Heart left ventricle (tissue), 16 donors: ENCODE measurements around the gene PTOV1. TPM values are rescaled to one million over a fixed set of nuclear protein-coding genes. Genes with fewer than 3 reads are reported as not detected.
A peak's percentile ranks its signal among the peaks of the same experiment; 100 is the strongest.

Experiments used
- ATAC-seq, 4 donors: fragments of 200-7000 bp; cut with Tn5 transposase; one replicate each; pipeline ENCODE4 v1.9.1; 2020 to 2022; ENCODE audit warnings: moderate library complexity in 4 of 4, mild to moderate bottlenecking in 3 of 4, moderate number of reproducible peaks in 1 of 4
- DNase-seq, 5 donors: peaks; one replicate each; pipeline ENCODE4 v3.0.0-alpha.2; 2020
- H3K27ac ChIP-seq, 12 donors: fragments of 200-600 bp; sonication (generic) in 4 of 12; one replicate each; pipeline versions ENCODE4 v1.5.0 to v1.8.0; 2016 to 2022; ENCODE audit warnings: mild to moderate bottlenecking in 2 of 12
- H3K27me3 ChIP-seq, 9 donors: fragments of 200-600 bp; sonication (generic) in 2 of 9; one replicate each; pipeline versions ENCODE4 v1.5.1 to v1.8.0; 2016 to 2022; ENCODE audit warnings: mild to moderate bottlenecking in 3 of 9
- H3K36me3 ChIP-seq, 9 donors: fragments of 200-600 bp; sonication (generic) in 2 of 9; one replicate each; pipeline versions ENCODE4 v1.5.0 to v1.8.0; 2018 to 2022; ENCODE audit warnings: mild to moderate bottlenecking in 2 of 9
- H3K4me1 ChIP-seq, 12 donors: fragments of 200-600 bp; sonication (generic) in 4 of 12; one replicate each; pipeline versions ENCODE4 v1.5.0 to v1.8.0; 2016 to 2022; ENCODE audit warnings: mild to moderate bottlenecking in 3 of 12
- H3K4me3 ChIP-seq, 12 donors: fragments of 200-600 bp; sonication (generic) in 4 of 12; one replicate each; pipeline versions ENCODE4 v1.5.0 to v1.8.0; 2017 to 2022; ENCODE audit warnings: mild to moderate bottlenecking in 9 of 12, moderate library complexity in 4 of 12
- H3K9me3 ChIP-seq, 12 donors: fragments of 200-600 bp; sonication (generic) in 4 of 12; one replicate each; pipeline versions ENCODE4 v1.5.0 to v1.8.0; 2016 to 2022; ENCODE audit warnings: mild to moderate bottlenecking in 1 of 12
- POLR2A ChIP-seq, 2 donors: fragments of 450-650 bp; IDR thresholded peaks; one replicate each; pipeline ENCODE4 v1.6.1; 2017; ENCODE audit warnings: antibody characterized with exemption in 2 of 2, mild to moderate bottlenecking in 2 of 2, moderate library complexity in 2 of 2
- WGBS, 4 donors: extraction: QIAGEN DNeasy Blood & Tissue Kit in 2 of 4; methylation state at CpG; one replicate each; pipeline versions ENCODE4 v1.1.5 to v1.1.7; 2013 to 2018; 5-methylcytosine and 5-hydroxymethylcytosine counted together
- intact Hi-C, 10 donors: fragments of 100-400 bp; cut with DNase I; formaldehyde crosslinking; loops; one replicate each; pipeline versions ENCODE4 v1.11.1 to v1.14.2; 2022
- microRNA-seq, 4 donors: library from miRNA; unstranded; fragments of <30 nt; microRNA quantifications; one replicate each; pipeline versions ENCODE4 to v1.2.0, GENCODE V29; 2017 to 2020
- polyA plus RNA-seq, 2 donors: library from polyadenylated mRNA; stranded (reverse); fragments of 200-250 nt; gene quantifications; one replicate each; pipeline ENCODE4 v1.2.3, GENCODE V29; 2013
- total RNA-seq, 9 donors: library from RNA; depleted of rRNA in 2 of 9; stranded (reverse); fragments of >200 nt in 2 of 9; fragmentation: NEBNext Ultra II Directional in 3 of 9; extraction: Animal tissue kit (Norgen Biotek cat#: 25700) in 3 of 9; gene quantifications; one replicate each; pipeline versions ENCODE4 v1.1.0 to v1.2.4, GENCODE V29; 2016 to 2023
- TF ChIP-seq, protein P1 (sequence below), 12 donors: fragments of 200-600 bp; sonication (generic) in 4 of 12; IDR thresholded peaks; one replicate each; pipeline versions ENCODE4 v1.5.0 to v1.8.0; 2018 to 2022; ENCODE audit warnings: antibody characterized with exemption in 12 of 12, mild to moderate bottlenecking in 5 of 12
- donor health status: ischemic (EF 13 %, LVEDD 7.1; RV severe dilation, severe dysfunction).
- donor health status: healthy with polysubstance abuse.
- donor health status: DM: no; HTN: yes; CAD: no.
- donor health status: DM: no; HTN: no; CAD: no.
- donor health status: ischemic (EF 25% LVEDD 6.9; RV normal size, moderate dysfunction).
- donor health status: ischemic (EF 25% LVEDD 5.7; RV mildly dilated, moderate dysfunction).
- donor health status: healthy.
- donor health status: DM: yes; HTN: yes; CAD: no.
- donor health status: ischemic (EF 35%, LVEDD 5.7; RV mildly dilated, moderate dysfunction).
- donor health status: nonischemic (EF 11% LVEDD 7.7; RV severe dilation, severe dysfunction).
- donor health status: DM: yes; HTN: yes; CAD: no.
- donor health status: PGD.
- donor health status: ischemic (EF 29% LVEDD 5.4; RV normal size, mild dysfunction).
- donor health status: nonischemic (EF 23%, LVEDD 6.1; RV moderate dilation, normal function).

PTOV1 gene
- total and polyA plus RNA-seq, 11 donors: 70.9 to 135 (median 91.5) TPM

DNA sequence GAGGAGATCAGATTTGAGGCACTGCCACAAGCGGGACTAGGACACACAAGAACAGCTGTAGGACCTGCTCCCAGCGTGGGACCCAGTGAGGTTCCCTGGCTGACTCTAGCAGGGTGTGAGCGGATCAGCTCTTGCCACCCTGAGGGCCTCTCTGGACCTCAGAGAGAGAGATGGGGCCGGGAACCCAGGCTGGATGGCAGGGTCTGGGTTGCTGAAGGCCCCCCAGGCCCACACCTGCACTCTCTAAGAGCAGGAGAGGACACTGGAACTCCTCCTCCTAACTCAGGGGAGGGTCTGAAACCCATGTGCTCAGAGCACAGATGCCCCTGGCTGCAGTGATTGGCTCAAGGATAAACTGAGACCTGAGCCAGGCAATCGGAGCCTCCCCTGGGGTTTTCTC, 59.2 kb downstream of the PTOV1 start:
- 94 to 98% (median 96%) methylated on average over 5 of the region's 5 CpGs for WGBS, 4 donors
- Histone ChIP-seq H3K4me1 (peaks cover 0 to 37% (median 4%) of the 10 kb centered on the region in 12 donors), H3K27ac (peak overlapping the region in 1 of 12 donors; percentile 90), H3K4me3 (no peak overlapping the region), H3K9me3 (no peaks in the 10 kb centered on the region), H3K27me3 (no peaks in the 10 kb centered on the region), H3K36me3 (peaks cover 0 to 72% (median 45%) of the 10 kb centered on the region in 9 donors)
- DNase-seq: no peak
- no peak for ATAC-seq
- intact Hi-C loops: no loop called here
- TF ChIP-seq, protein P1, sequence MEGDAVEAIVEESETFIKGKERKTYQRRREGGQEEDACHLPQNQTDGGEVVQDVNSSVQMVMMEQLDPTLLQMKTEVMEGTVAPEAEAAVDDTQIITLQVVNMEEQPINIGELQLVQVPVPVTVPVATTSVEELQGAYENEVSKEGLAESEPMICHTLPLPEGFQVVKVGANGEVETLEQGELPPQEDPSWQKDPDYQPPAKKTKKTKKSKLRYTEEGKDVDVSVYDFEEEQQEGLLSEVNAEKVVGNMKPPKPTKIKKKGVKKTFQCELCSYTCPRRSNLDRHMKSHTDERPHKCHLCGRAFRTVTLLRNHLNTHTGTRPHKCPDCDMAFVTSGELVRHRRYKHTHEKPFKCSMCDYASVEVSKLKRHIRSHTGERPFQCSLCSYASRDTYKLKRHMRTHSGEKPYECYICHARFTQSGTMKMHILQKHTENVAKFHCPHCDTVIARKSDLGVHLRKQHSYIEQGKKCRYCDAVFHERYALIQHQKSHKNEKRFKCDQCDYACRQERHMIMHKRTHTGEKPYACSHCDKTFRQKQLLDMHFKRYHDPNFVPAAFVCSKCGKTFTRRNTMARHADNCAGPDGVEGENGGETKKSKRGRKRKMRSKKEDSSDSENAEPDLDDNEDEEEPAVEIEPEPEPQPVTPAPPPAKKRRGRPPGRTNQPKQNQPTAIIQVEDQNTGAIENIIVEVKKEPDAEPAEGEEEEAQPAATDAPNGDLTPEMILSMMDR (IDR thresholded peaks at IDR 0.05): no peak
- TF ChIP-seq POLR2A (IDR thresholded peaks at IDR 0.05): no peak

Small RNA genes lying within 50 kb of the gene (microRNA-seq; reads per million reads assigned to microRNA genes)
- 0 to 2.9 (median 0.48) reads per million in 4 donors for gene MIR4749
- gene MIR4750: 0.60 to 1.7 (median 1.0) reads per million in 4 donors
- gene MIR6800: 0 to 0.60 (median 0.03) reads per million in 4 donors

Other genes starting within 250 kb of the PTOV1 start
- gene RRAS, start 211.0 kb upstream of the PTOV1 start, total RNA-seq: 100 to 1,000 TPM in 7 of 9 donors, 10 to 100 TPM in 2; 64.4 to 149 (median 110) TPM
- 100 to 1,000 TPM; 133 to 177 TPM for gene RRAS, start 211.0 kb upstream of the PTOV1 start, polyA plus RNA-seq
- 10 to 100 TPM; 24.5 to 52.8 (median 46.3) TPM for gene SCAF1, start 208.9 kb upstream of the PTOV1 start, total RNA-seq
- gene SCAF1, start 208.9 kb upstream of the PTOV1 start, polyA plus RNA-seq: 10 to 100 TPM; 26.9 to 28.2 TPM
- gene IRF3, start 185.3 kb upstream of the PTOV1 start, total RNA-seq: 10 to 100 TPM; 23.1 to 55.7 (median 30.5) TPM
- gene IRF3, start 185.3 kb upstream of the PTOV1 start, polyA plus RNA-seq: 10 to 100 TPM; 35.1 to 68.0 TPM
- gene BCL2L12, start 185.2 kb upstream of the PTOV1 start, total RNA-seq: 10 to 100 TPM in 5 of 9 donors, 1 to 10 TPM in 4; 5.9 to 15.9 (median 10.0) TPM
- 10 to 100 TPM; 14.2 to 18.6 TPM for gene BCL2L12, start 185.2 kb upstream of the PTOV1 start, polyA plus RNA-seq
- 100 to 1,000 TPM; 106 to 170 (median 124) TPM for gene PRMT1, start 173.9 kb upstream of the PTOV1 start, total RNA-seq
- 100 to 1,000 TPM; 113 to 283 TPM for gene PRMT1, start 173.9 kb upstream of the PTOV1 start, polyA plus RNA-seq
- gene ADM5, start 161.6 kb upstream of the PTOV1 start, total RNA-seq: 1 to 10 TPM in 1 of 9 donors, under 1 TPM in 7, not detected in 1; 0.14 to 1.6 (median 0.48) TPM
- under 1 TPM; 0.58 to 0.76 TPM for gene ADM5, start 161.6 kb upstream of the PTOV1 start, polyA plus RNA-seq
- gene CPT1C, start 160.0 kb upstream of the PTOV1 start, total RNA-seq: 1 to 10 TPM in 8 of 9 donors, under 1 TPM in 1; 1.00 to 6.0 (median 2.2) TPM
- gene CPT1C, start 160.0 kb upstream of the PTOV1 start, polyA plus RNA-seq: 1 to 10 TPM; 3.0 to 3.1 TPM
- gene TSKS, start 87.9 kb upstream of the PTOV1 start, total RNA-seq: under 1 TPM in 6 of 9 donors, not detected in 3; 0.23 to 0.77 (median 0.34) TPM
- gene TSKS, start 87.9 kb upstream of the PTOV1 start, polyA plus RNA-seq: under 1 TPM; 0.49 to 0.72 TPM
- 100 to 1,000 TPM in 1 of 9 donors, 10 to 100 TPM in 8; 53.6 to 152 (median 70.5) TPM for gene AP2A1, start 84.2 kb upstream of the PTOV1 start, total RNA-seq
- 100 to 1,000 TPM in 1 of 2 donors, 10 to 100 TPM in 1; 33.4 to 115 TPM for gene AP2A1, start 84.2 kb upstream of the PTOV1 start, polyA plus RNA-seq
- 10 to 100 TPM; 12.7 to 29.1 (median 16.2) TPM for gene FUZ, start 37.9 kb upstream of the PTOV1 start, total RNA-seq
- 10 to 100 TPM; 14.3 to 24.3 TPM for gene FUZ, start 37.9 kb upstream of the PTOV1 start, polyA plus RNA-seq
- 100 to 1,000 TPM in 1 of 9 donors, 10 to 100 TPM in 8; 45.8 to 119 (median 54.7) TPM for gene MED25, start 32.9 kb upstream of the PTOV1 start, total RNA-seq
- gene MED25, start 32.9 kb upstream of the PTOV1 start, polyA plus RNA-seq: 10 to 100 TPM; 44.1 to 60.2 TPM
- 10 to 100 TPM; 26.6 to 57.0 (median 36.8) TPM for gene PNKP, start 16.4 kb downstream of the PTOV1 start, total RNA-seq
- 10 to 100 TPM; 32.7 to 54.7 TPM for gene PNKP, start 16.4 kb downstream of the PTOV1 start, polyA plus RNA-seq
- gene AKT1S1, start 26.2 kb downstream of the PTOV1 start, total RNA-seq: 10 to 100 TPM; 25.3 to 46.0 (median 31.2) TPM
- gene AKT1S1, start 26.2 kb downstream of the PTOV1 start, polyA plus RNA-seq: 10 to 100 TPM; 41.9 to 55.1 TPM
- 10 to 100 TPM; 30.1 to 54.8 (median 39.8) TPM for gene TBC1D17, start 26.5 kb downstream of the PTOV1 start, total RNA-seq
- 10 to 100 TPM; 30.7 to 35.9 TPM for gene TBC1D17, start 26.5 kb downstream of the PTOV1 start, polyA plus RNA-seq
- gene IL4I1, start 45.7 kb downstream of the PTOV1 start, total RNA-seq: 10 to 100 TPM in 2 of 9 donors, under 1 TPM in 4, not detected in 3; 0.27 to 21.6 (median 0.64) TPM
- under 1 TPM in 1 of 2 donors, not detected in 1; 0.30 TPM for gene IL4I1, start 45.7 kb downstream of the PTOV1 start, polyA plus RNA-seq
- gene ATF5, start 78.0 kb downstream of the PTOV1 start, total RNA-seq: 10 to 100 TPM in 2 of 9 donors, 1 to 10 TPM in 7; 3.9 to 33.0 (median 8.2) TPM
- 10 to 100 TPM; 16.0 to 30.5 TPM for gene ATF5, start 78.0 kb downstream of the PTOV1 start, polyA plus RNA-seq
- 10 to 100 TPM; 24.6 to 61.9 (median 33.3) TPM for gene NUP62, start 78.3 kb downstream of the PTOV1 start, total RNA-seq
- gene NUP62, start 78.3 kb downstream of the PTOV1 start, polyA plus RNA-seq: 10 to 100 TPM; 14.0 to 30.3 TPM
- gene SIGLEC11, start 110.0 kb downstream of the PTOV1 start, total RNA-seq: 1 to 10 TPM in 5 of 9 donors, under 1 TPM in 2, not detected in 2; 0.37 to 3.0 (median 1.2) TPM
- under 1 TPM; 0.22 to 0.80 TPM for gene SIGLEC11, start 110.0 kb downstream of the PTOV1 start, polyA plus RNA-seq
- 10 to 100 TPM; 17.8 to 33.7 (median 23.1) TPM for gene VRK3, start 174.2 kb downstream of the PTOV1 start, total RNA-seq
- 10 to 100 TPM in 1 of 2 donors, 1 to 10 TPM in 1; 9.9 to 32.4 TPM for gene VRK3, start 174.2 kb downstream of the PTOV1 start, polyA plus RNA-seq
- 1 to 10 TPM; 2.3 to 6.5 (median 3.9) TPM for gene ZNF473, start 174.8 kb downstream of the PTOV1 start, total RNA-seq
- gene ZNF473, start 174.8 kb downstream of the PTOV1 start, polyA plus RNA-seq: 1 to 10 TPM; 1.6 to 2.6 TPM